ENCODE results near the gene AFAP1L1.

Gene AFAP1L1

GRCh38 chr5:149310488-149310887 lies 38.8 kb downstream of the AFAP1L1 start:
- DNase-seq = no peak
- H3K4me3 ChIP-seq = no peak overlapping the region
- H3K36me3 ChIP-seq = no peaks in the 10 kb centered on the region
- TF ChIP-seq, protein P1, sequence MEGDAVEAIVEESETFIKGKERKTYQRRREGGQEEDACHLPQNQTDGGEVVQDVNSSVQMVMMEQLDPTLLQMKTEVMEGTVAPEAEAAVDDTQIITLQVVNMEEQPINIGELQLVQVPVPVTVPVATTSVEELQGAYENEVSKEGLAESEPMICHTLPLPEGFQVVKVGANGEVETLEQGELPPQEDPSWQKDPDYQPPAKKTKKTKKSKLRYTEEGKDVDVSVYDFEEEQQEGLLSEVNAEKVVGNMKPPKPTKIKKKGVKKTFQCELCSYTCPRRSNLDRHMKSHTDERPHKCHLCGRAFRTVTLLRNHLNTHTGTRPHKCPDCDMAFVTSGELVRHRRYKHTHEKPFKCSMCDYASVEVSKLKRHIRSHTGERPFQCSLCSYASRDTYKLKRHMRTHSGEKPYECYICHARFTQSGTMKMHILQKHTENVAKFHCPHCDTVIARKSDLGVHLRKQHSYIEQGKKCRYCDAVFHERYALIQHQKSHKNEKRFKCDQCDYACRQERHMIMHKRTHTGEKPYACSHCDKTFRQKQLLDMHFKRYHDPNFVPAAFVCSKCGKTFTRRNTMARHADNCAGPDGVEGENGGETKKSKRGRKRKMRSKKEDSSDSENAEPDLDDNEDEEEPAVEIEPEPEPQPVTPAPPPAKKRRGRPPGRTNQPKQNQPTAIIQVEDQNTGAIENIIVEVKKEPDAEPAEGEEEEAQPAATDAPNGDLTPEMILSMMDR (IDR thresholded peaks at IDR 0.05) = no peak
- intact Hi-C loops (cut with DNase I; ENCODE audit: low total_unique reads) = no loop called here
- H3K4me1 ChIP-seq = no peaks in the 10 kb centered on the region
- H3K27me3 ChIP-seq = no peaks in the 10 kb centered on the region
- H3K9me3 ChIP-seq = no peaks in the 10 kb centered on the region
- H3K27ac ChIP-seq = no peak overlapping the region

GRCh38 chr5:149310947-149311658 lies 39.4 kb downstream of the AFAP1L1 start:
- H3K4me1 ChIP-seq = no peaks in the 10 kb centered on the region
- H3K4me3 ChIP-seq = no peak overlapping the region
- DNase-seq = peak in 1 of 2 donors; percentile 40
- H3K9me3 ChIP-seq = no peaks in the 10 kb centered on the region
- no peaks in the 10 kb centered on the region for H3K27me3 ChIP-seq
- intact Hi-C loops (cut with DNase I; ENCODE audit: low total_unique reads) = no loop called here
- no peaks in the 10 kb centered on the region for H3K36me3 ChIP-seq
- H3K27ac ChIP-seq = no peak overlapping the region
- TF ChIP-seq, protein P1 (IDR thresholded peaks at IDR 0.05) = no peak

DNA sequence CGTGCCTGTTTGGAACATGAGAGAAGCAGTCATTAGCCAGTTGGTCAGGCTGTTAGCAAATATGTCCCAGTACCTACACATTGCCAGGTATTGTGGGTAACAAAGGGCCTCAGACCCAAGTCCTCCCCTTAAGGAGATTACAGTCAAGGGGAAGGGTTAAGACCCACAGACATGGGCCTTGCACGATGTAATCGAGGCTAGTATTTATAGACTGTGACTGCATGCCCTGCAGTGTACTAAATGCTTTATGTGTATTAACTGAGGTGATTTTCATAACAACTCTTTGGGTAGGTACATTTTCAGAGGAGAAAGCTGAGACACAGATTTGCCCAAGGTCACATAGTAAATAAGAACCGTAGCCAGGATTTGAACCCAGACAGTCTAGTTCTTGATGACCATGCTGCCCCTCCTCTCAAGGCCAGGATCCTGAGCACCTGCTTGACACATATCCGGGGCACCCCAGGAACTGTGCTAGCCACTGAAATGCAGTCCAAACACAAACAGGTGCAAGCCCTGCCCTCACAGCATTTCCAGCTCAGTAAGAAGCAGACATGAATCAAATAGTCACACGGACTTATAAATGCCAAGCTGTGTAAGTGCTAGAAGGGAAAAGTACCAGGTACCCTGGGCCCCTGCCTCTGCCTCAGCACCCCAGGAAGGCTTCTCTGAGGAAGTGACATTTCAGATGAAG lies 41.6 kb downstream of the AFAP1L1 start:
- Histone ChIP-seq H3K36me3 (no peaks in the 10 kb centered on the region), H3K4me3 (no peak overlapping the region), H3K27me3 (no peaks in the 10 kb centered on the region), H3K27ac (no peak overlapping the region), H3K4me1 (no peaks in the 10 kb centered on the region), H3K9me3 (no peaks in the 10 kb centered on the region)
- no peak for DNase-seq
- TF ChIP-seq, protein P1 (IDR thresholded peaks at IDR 0.05) = no peak
- intact Hi-C loops (cut with DNase I; ENCODE audit: low total_unique reads) = no loop called here

GRCh38 chr5:149314571-149315111 lies 43.0 kb downstream of the AFAP1L1 start:
- Histone ChIP-seq H3K27ac (no peak overlapping the region), H3K4me1 (no peaks in the 10 kb centered on the region), H3K36me3 (peaks cover 0 to 5% (median 0%) of the 10 kb centered on the region in 3 donors), H3K4me3 (no peak overlapping the region), H3K27me3 (no peaks in the 10 kb centered on the region), H3K9me3 (no peaks in the 10 kb centered on the region)
- intact Hi-C loops (cut with DNase I; ENCODE audit: low total_unique reads) = loop anchor here (5.0 kb wide), 1 partner anchor 248 kb away; no protein-coding TSS in a partner anchor
- DNase-seq = no peak
- TF ChIP-seq, protein P1 (IDR thresholded peaks at IDR 0.05) = no peak

DNA sequence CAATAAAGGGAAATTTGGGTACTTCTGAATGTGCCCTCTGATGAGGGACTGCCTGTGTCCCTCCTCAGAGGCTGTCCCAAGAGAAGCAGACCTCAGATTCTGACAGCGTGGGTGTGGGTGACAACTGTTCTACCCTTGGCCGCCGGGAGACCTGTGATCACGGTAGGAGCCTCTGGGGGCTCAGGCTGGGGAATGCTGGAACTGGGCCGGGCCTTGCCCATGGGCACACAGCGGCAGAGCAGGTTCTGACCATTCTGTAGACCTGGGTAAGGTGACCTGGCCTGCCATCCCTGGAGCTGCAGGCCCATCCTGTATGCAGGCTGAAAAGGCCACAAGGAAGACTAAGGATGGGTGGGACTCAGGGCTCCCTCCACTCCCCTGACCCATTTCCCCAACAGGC lies 44.1 kb downstream of the AFAP1L1 start:
- peaks cover 0 to 8% (median 0%) of the 10 kb centered on the region in 3 donors for H3K36me3 ChIP-seq

More for the DNA sequence above, 44.1 kb downstream of the AFAP1L1 start:
- TF ChIP-seq, protein P1 (IDR thresholded peaks at IDR 0.05) = no peak
- Histone ChIP-seq H3K27ac (no peak overlapping the region), H3K27me3 (no peaks in the 10 kb centered on the region), H3K4me1 (peaks cover 0 to 5% (median 2%) of the 10 kb centered on the region in 4 donors), H3K9me3 (no peaks in the 10 kb centered on the region), H3K4me3 (no peak overlapping the region)
- DNase-seq = no peak
- intact Hi-C loops (cut with DNase I; ENCODE audit: low total_unique reads) = loop anchor here (5.0 kb wide), 1 partner anchor 247 kb away; no protein-coding TSS in a partner anchor

Measured in tibial artery (tissue), 4 donors.